Fibroblast of lung (primary cell): ENCODE data around the gene CCNDBP1. TPM values are rescaled to one million over a fixed set of nuclear protein-coding genes. Genes with fewer than 3 reads are reported as not detected.

ENCODE experiments used
- DNase-seq, 2 donors: peaks; one replicate each; pipeline versions ENCODE4 v3.0.0 to v3.0.0-alpha.2; 2010; ENCODE audit warnings: low read depth in 2 of 2
- H2AFZ ChIP-seq: 2 replicates; pipeline ENCODE4 v1.5.1; 2012; ENCODE audit warnings: low read length, control low read depth, inconsistent platforms
- H3K27ac ChIP-seq: 2 replicates; pipeline ENCODE4 v1.5.1; 2011; ENCODE audit warnings: low read length, control low read depth; ENCODE audit not compliant: insufficient read depth
- H3K27me3 ChIP-seq: 2 replicates; pipeline ENCODE4 v1.5.1; 2011; ENCODE audit warnings: mild to moderate bottlenecking, low read length; ENCODE audit not compliant: control insufficient read depth, insufficient read depth
- H3K36me3 ChIP-seq: 2 replicates; pipeline ENCODE4 v1.5.1; 2011; ENCODE audit warnings: low read length; ENCODE audit not compliant: control insufficient read depth, insufficient read depth
- H3K4me1 ChIP-seq: 2 replicates; pipeline ENCODE4 v1.5.1; 2011; ENCODE audit warnings: low read length; ENCODE audit not compliant: control insufficient read depth, insufficient read depth; ENCODE audit errors: extremely low read depth
- H3K4me2 ChIP-seq: 2 replicates; pipeline ENCODE4 v1.5.1; 2011; ENCODE audit warnings: low read length, control low read depth; ENCODE audit not compliant: insufficient read depth; ENCODE audit errors: extremely low read depth
- H3K4me3 ChIP-seq, 4 experiments: fragments of 200-600 bp in 1 of 4; sonication (generic) in 1 of 4; replicated peaks in 1 of 4; 2 replicates each; pipeline ENCODE4 v1.5.1; 2011 to 2016; ENCODE audit warnings: low read length in 4 of 4, low read depth in 3 of 4, mild to moderate bottlenecking in 3 of 4, control low read depth in 2 of 4, inconsistent platforms in 1 of 4, mixed read lengths in 1 of 4; ENCODE audit not compliant: insufficient read depth in 1 of 4; ENCODE audit errors: control extremely low read depth in 1 of 4
- H3K79me2 ChIP-seq: 2 replicates; pipeline ENCODE4 v1.5.1; 2012; ENCODE audit warnings: mild to moderate bottlenecking, low read length, inconsistent platforms; ENCODE audit not compliant: control insufficient read depth, insufficient read depth
- H3K9ac ChIP-seq: 2 replicates; pipeline ENCODE4 v1.5.1; 2011; ENCODE audit warnings: mild to moderate bottlenecking, low read length, control low read depth; ENCODE audit not compliant: insufficient read depth
- H3K9me3 ChIP-seq: 2 replicates; pipeline ENCODE4 v1.5.1; 2012; ENCODE audit warnings: low read depth, low read length; ENCODE audit not compliant: control insufficient read depth, insufficient read depth
- H4K20me1 ChIP-seq: 2 replicates; pipeline ENCODE4 v1.5.1; 2011; ENCODE audit warnings: low read length; ENCODE audit not compliant: control insufficient read depth, insufficient read depth; ENCODE audit errors: extremely low read depth
- EZH2 ChIP-seq: IDR thresholded peaks from 2 replicates; pipeline ENCODE4 v1.5.1; 2012; ENCODE audit warnings: low read length, control low read depth, mild to moderate bottlenecking; ENCODE audit errors: missing control alignments
- polyA plus RNA-seq, 2 donors: library from polyadenylated mRNA; depleted of rRNA in 1 of 2; stranded (reverse) in 1 of 2; unstranded in 1 of 2; fragments of >200 nt; gene quantifications; 2 replicates each; pipeline ENCODE4 v1.2.1, GENCODE V29; 2011 to 2012; ENCODE audit warnings: missing spikeins in 1 of 2
- total RNA-seq: library from RNA; depleted of rRNA; stranded (reverse); fragments of >200 nt; gene quantifications from 2 replicates; pipeline ENCODE4 v1.2.1, GENCODE V29; 2014
- TF ChIP-seq, protein P1 (sequence below), 2 donors: IDR thresholded peaks in 1 of 2; conservative IDR thresholded peaks in 1 of 2; 1 replicate in 1 of 2; 2 replicates in 1 of 2; pipeline ENCODE4 v1.5.1; 2011 to 2012; ENCODE audit warnings: low read length in 2 of 2, control low read depth in 1 of 2, inconsistent platforms in 1 of 2, low read depth in 1 of 2, mild to moderate bottlenecking in 1 of 2

CCNDBP1 gene
- total and polyA plus RNA-seq, 2 donors (not counting 1 experiment from before 2014, with no cell fraction given), result 78.4 to 101 TPM

DNA sequence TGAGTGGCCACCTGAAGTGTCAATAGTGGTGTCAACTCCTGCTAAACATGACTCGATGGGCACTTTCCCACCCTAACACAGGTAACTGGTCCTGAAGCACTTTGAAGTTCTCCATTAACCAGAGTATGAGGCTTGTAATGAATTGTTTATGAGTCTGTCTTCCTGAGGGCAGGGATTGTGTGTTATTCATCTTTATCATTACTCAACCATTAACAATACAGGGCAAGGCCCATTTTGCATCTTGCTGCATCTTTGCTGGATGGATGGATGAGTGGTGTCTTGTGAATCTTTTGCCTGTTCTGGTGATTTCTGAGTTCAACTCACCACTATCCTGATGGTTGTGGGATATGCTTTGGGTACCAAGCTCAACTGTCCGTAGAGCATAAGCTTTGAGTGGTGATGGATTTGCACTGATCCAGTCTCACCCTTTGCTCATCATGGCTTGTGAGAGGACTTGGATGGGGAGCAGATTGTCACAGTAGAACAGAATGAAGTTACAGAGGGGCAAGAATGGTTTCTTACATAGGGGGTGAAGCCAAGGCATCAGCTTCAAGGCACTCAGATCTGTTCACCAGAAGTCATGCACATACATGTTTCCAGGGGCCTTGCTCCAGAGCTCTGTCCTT, 57.9 kb downstream of the CCNDBP1 start:
- no peak overlapping the region for H2AFZ ChIP-seq
- H3K27ac ChIP-seq, result no peak overlapping the region
- no peaks in the 10 kb centered on the region for H4K20me1 ChIP-seq
- DNase-seq, result no peak
- H3K79me2 ChIP-seq, result no peaks in the 10 kb centered on the region
- H3K36me3 ChIP-seq, result no peaks in the 10 kb centered on the region
- no peaks in the 10 kb centered on the region for H3K9me3 ChIP-seq
- H3K4me2 ChIP-seq, result no peak overlapping the region
- peaks cover 28% of the 10 kb centered on the region for H3K27me3 ChIP-seq
- TF ChIP-seq, protein P1, sequence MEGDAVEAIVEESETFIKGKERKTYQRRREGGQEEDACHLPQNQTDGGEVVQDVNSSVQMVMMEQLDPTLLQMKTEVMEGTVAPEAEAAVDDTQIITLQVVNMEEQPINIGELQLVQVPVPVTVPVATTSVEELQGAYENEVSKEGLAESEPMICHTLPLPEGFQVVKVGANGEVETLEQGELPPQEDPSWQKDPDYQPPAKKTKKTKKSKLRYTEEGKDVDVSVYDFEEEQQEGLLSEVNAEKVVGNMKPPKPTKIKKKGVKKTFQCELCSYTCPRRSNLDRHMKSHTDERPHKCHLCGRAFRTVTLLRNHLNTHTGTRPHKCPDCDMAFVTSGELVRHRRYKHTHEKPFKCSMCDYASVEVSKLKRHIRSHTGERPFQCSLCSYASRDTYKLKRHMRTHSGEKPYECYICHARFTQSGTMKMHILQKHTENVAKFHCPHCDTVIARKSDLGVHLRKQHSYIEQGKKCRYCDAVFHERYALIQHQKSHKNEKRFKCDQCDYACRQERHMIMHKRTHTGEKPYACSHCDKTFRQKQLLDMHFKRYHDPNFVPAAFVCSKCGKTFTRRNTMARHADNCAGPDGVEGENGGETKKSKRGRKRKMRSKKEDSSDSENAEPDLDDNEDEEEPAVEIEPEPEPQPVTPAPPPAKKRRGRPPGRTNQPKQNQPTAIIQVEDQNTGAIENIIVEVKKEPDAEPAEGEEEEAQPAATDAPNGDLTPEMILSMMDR (conservative IDR thresholded peaks at IDR 0.05 in 1 of 2, IDR thresholded peaks at IDR 0.05 in 1 of 2; ENCODE audit: low read depth in 1 of 2, low read length in 2 of 2), result no peak
- TF ChIP-seq EZH2, result no peak
- no peaks in the 10 kb centered on the region for H3K4me1 ChIP-seq
- no peak overlapping the region for H3K4me3 ChIP-seq
- no peak overlapping the region for H3K9ac ChIP-seq

DNA sequence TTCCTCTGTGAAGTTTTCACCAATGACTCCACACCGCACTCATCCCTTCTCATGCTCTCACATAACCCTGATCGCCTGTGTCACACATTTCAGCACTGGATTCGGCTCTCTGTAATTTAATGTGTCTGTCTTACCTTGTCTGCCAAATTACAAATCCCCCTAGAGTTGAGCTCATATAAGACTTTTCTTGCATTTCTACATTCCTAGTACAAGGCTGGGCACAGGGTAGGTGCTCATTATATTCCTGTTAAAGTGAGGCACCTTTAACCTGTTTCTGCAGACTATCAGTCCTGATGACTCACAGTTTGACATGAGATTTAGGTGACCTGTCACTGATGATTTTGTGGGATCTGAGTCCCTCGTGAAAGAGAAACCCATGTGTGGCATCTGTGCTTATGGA, 58.9 kb downstream of the CCNDBP1 start:
- no peak overlapping the region for H3K27ac ChIP-seq
- TF ChIP-seq, protein P1 (conservative IDR thresholded peaks at IDR 0.05 in 1 of 2, IDR thresholded peaks at IDR 0.05 in 1 of 2; ENCODE audit: low read depth in 1 of 2, low read length in 2 of 2), result no peak
- TF ChIP-seq EZH2, result no peak
- no peaks in the 10 kb centered on the region for H3K9me3 ChIP-seq
- H3K36me3 ChIP-seq, result no peaks in the 10 kb centered on the region
- H3K4me3 ChIP-seq, result no peak overlapping the region
- H3K27me3 ChIP-seq, result peaks cover 28% of the 10 kb centered on the region
- H3K9ac ChIP-seq, result no peak overlapping the region
- H3K79me2 ChIP-seq, result no peaks in the 10 kb centered on the region
- H3K4me2 ChIP-seq, result no peak overlapping the region
- H2AFZ ChIP-seq, result no peak overlapping the region
- H3K4me1 ChIP-seq, result no peaks in the 10 kb centered on the region
- no peak for DNase-seq
- no peaks in the 10 kb centered on the region for H4K20me1 ChIP-seq

DNA sequence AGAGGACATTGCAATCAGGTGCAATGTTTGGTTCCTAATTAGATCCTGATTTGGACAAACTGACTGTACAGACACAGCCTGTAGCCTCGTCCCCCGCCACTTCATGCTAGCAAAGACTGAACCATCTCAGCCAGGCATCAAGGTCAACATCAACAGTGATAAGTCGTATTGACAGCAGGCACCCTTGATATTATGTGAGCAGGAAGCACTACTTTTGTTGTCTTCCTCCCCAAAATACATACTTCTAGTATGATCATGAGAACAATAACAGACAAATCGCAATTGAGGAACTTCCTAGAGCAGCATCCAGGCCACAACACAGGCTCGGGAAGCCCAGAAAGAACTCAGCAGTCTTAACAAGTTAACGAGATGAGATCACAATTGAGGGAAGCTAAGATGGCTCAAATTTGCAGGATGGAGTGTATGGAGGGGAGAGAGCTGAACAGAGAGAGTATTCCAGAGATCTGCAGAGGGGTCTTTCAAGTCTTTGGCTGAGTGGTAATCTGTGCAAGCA, 61.1 kb downstream of the CCNDBP1 start:
- H4K20me1 ChIP-seq, result no peaks in the 10 kb centered on the region
- H3K27ac ChIP-seq, result no peak overlapping the region

More for the DNA sequence above, 61.1 kb downstream of the CCNDBP1 start:
- Histone ChIP-seq H3K4me2 (no peak overlapping the region), H3K9me3 (no peaks in the 10 kb centered on the region), H3K36me3 (no peaks in the 10 kb centered on the region), H3K27me3 (peaks cover 22% of the 10 kb centered on the region), H2AFZ (no peak overlapping the region), H3K4me3 (no peak overlapping the region), H3K9ac (no peak overlapping the region), H3K79me2 (no peaks in the 10 kb centered on the region), H3K4me1 (no peaks in the 10 kb centered on the region)
- TF ChIP-seq, protein P1 (conservative IDR thresholded peaks at IDR 0.05 in 1 of 2, IDR thresholded peaks at IDR 0.05 in 1 of 2; ENCODE audit: low read depth in 1 of 2, low read length in 2 of 2), result no peak
- TF ChIP-seq EZH2, result no peak
- no peak for DNase-seq

Other genes starting within 250 kb of the CCNDBP1 start
- 32.6 and 45.6 TPM in 2 replicates for gene UBR1, start 79.4 kb upstream of the CCNDBP1 start, total RNA-seq
- gene UBR1, start 79.4 kb upstream of the CCNDBP1 start, polyA plus RNA-seq, result 14.0 and 18.2 TPM in 2 replicates
- gene TMEM62, start 51.8 kb upstream of the CCNDBP1 start, total RNA-seq, result 11.8 and 20.8 TPM in 2 replicates
- 8.0 and 10.7 TPM in 2 replicates for gene TMEM62, start 51.8 kb upstream of the CCNDBP1 start, polyA plus RNA-seq
- not detected in 2 replicates for gene EPB42, start 35.6 kb downstream of the CCNDBP1 start, total RNA-seq
- not detected in 2 replicates for gene EPB42, start 35.6 kb downstream of the CCNDBP1 start, polyA plus RNA-seq
- gene TGM5, start 81.5 kb downstream of the CCNDBP1 start, total RNA-seq, result under 0.01 TPM in 1 of 2 replicates, not detected in the other
- 0.03 TPM in 1 of 2 replicates, not detected in the other for gene TGM5, start 81.5 kb downstream of the CCNDBP1 start, polyA plus RNA-seq
- gene TGM7, start 116.9 kb downstream of the CCNDBP1 start, total RNA-seq, result not detected in 2 replicates
- not detected in 2 replicates for gene TGM7, start 116.9 kb downstream of the CCNDBP1 start, polyA plus RNA-seq
- gene LCMT2, start 145.2 kb downstream of the CCNDBP1 start, total RNA-seq, result 4.8 and 7.2 TPM in 2 replicates
- gene LCMT2, start 145.2 kb downstream of the CCNDBP1 start, polyA plus RNA-seq, result 12.5 and 14.9 TPM in 2 replicates
- 29.8 and 31.9 TPM in 2 replicates for gene ZSCAN29, start 185.6 kb downstream of the CCNDBP1 start, total RNA-seq
- gene ZSCAN29, start 185.6 kb downstream of the CCNDBP1 start, polyA plus RNA-seq, result 6.2 and 6.5 TPM in 2 replicates
- 10.5 and 17.2 TPM in 2 replicates for gene TUBGCP4, start 185.7 kb downstream of the CCNDBP1 start, total RNA-seq
- 8.3 and 10.4 TPM in 2 replicates for gene TUBGCP4, start 185.7 kb downstream of the CCNDBP1 start, polyA plus RNA-seq